Stimulated activated CD8-positive, alpha-beta memory T cell treated with anti-CD3 and anti-CD28 coated beads, Interleukin-15, amount 100 ng/mL, for 1 hour (primary cell): ENCODE results near the gene ECEL1.
"Not testable (repeated sequence)": the region's sequence is repeated elsewhere in the genome, so short reads cannot be mapped to it uniquely, and the experiment has no call there.

Source experiments
- DNase-seq: peaks from one replicate; pipeline ENCODE4 v3.0.0-alpha.2; 2020; ENCODE audit warnings: low read depth

The ECEL1 gene

DNA sequence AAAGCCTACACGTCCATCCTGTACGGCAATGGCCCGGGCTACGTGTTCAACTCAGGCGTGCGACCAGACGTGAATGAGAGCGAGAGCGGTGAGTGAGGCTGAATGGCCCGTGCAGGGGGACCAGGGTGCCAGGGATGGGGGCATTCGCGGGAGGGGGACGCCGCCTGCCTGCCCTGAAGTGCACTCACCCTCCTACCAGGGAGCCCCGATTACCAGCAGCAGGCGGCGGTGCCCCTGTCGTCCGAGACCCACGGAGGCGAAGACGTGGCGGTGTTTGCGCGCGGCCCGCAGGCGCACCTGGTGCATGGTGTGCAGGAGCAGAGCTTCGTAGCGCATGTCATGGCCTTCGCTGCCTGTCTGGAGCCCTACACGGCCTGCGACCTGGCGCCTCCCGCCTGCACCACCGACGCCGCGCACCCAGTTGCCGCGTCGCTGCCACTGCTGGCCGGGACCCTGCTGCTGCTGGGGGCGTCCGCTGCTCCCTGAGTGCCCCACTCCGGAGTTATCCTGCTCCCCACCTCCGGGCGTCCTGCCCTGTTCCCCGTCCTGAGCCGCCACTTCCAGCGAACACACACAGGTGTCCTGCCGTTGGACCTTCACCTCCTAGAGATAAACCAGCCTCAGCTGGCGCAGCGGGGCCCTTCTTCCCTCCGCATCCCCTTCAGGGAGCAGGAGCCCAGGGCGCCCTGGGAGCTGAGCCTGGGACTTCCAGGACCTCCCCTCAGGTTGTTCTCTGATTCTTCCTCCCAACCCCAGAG, 28.8 kb downstream of the ECEL1 start:
- no peak for DNase-seq

DNA sequence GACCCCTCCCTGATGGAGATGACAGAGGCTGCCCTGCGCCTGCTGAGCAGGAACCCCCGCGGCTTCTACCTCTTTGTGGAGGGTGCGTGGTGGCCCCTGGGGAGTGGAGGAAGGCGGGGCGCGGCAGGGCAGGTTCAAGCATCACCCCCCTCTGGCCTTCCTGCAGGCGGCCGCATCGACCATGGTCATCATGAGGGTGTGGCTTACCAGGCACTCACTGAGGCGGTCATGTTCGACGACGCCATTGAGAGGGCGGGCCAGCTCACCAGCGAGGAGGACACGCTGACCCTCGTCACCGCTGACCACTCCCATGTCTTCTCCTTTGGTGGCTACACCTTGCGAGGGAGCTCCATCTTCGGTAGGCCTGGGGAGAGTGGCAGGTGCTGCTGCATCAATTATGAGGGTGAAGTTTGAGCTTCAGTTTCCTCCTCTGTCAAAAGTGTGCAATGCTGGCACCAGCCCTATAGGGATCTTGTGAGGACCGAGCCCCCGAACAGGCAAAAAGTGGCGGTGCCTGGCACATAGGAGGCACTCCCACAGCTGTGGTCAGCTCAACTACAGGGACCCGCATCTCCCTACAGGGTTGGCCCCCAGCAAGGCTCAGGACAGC, 29.5 kb downstream of the ECEL1 start:
- DNase-seq, result no peak

DNA sequence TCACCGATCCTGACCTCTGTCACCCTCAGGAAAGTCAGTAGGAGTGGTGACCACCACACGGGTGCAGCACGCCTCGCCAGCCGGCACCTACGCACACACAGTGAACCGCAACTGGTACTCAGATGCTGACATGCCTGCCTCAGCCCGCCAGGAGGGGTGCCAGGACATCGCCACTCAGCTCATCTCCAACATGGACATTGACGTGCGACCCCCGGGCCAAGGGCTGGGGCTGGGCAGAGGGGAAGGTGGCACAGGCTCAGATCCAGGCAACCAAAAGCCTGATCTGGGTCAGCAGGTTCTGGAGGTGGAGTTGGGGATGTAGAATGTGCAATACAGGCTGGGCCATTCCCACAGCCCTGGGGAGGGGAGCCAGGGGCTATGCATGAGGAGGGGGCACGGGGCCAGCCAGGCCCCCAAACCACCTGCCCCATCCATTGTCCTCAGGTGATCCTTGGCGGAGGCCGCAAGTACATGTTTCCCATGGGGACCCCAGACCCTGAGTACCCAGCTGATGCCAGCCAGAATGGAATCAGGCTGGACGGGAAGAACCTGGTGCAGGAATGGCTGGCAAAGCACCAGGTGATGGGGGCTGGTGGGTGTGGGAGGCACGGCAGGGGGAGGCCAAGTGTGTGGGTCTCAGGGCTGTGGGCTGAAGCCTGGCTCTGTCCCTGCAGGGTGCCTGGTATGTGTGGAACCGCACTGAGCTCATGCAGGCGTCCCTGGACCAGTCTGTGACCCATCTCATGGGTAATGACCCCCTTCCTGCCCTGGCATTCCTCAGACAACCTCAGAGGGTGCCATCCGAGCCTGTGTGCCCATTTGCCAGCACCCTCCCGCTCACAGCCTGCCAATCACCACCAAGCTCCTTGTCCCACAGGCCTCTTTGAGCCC, 30.3 kb downstream of the ECEL1 start:
- no peak for DNase-seq

DNA sequence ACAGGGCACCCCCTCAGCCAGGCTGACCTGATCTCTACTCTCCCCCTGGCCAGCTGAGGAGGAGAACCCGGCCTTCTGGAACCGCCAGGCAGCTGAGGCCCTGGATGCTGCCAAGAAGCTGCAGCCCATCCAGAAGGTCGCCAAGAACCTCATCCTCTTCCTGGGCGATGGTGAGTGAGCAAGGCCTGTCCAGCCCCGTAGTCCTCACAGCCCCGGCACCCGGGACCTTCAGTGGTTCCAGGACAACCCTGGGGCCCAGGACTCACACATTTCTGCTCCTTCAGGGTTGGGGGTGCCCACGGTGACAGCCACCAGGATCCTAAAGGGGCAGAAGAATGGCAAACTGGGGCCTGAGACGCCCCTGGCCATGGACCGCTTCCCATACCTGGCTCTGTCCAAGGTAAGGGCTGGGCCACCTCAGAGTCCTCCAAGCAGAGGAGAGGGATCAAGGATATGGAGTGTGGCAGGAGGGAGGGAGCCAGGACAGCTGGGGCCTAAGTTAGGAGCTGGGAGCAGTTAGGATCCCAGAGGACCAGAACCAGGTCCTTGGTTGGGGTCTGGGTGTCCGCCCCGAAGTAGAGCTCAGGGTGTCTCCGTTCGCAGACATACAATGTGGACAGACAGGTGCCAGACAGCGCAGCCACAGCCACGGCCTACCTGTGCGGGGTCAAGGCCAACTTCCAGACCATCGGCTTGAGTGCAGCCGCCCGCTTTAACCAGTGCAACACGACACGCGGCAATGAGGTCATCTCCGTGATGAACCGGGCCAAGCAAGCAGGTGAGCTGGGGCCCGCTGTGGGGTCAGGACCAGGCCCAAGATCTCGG, 31.1 kb downstream of the ECEL1 start:
- DNase-seq, result no peak

DNA sequence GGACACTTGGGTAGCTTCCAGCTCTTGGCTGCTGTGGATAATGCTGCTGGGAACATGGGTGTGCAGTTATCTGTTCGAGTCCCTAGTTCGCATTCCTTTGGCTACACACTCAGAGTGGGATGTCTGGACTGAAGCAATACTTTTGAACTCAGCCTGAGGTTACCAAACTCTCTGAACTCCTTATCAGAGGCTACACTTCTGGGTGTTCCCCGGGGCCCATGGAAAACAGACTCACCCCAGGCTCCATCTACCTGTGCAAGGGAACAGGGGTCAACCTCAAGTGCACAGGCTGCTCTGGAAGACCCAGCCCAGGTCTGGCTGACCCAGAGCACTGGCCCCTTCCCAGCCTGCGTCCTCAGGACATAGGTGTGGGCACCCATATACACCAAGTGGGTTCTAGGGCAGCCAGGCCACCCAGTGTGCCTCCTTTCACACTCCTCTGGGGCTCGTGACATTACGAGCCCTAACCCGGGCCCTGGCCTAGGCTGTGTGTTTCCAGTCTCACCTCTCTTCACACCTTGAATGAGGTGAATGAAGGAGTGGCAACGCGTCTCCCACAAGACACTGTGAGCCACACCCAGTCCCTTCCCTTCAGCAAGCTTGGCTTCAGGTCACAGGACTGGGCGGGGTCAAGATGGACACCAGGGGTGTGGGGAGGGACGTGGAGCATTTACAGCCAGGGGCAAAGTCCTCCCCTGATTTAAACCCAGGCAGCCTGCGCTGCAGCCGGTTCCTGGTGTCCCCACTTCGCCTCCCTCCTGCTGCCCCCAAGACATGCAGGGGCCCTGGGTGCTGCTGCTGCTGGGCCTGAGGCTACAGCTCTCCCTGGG, 32.0 kb downstream of the ECEL1 start, which contains the start of gene ALPI:
Gene ALPI (plus strand): TSS at position 728 of the 830 bp plus-strand sequence. CDS start 47 bp downstream, at position 775.
- no peak for DNase-seq

DNA sequence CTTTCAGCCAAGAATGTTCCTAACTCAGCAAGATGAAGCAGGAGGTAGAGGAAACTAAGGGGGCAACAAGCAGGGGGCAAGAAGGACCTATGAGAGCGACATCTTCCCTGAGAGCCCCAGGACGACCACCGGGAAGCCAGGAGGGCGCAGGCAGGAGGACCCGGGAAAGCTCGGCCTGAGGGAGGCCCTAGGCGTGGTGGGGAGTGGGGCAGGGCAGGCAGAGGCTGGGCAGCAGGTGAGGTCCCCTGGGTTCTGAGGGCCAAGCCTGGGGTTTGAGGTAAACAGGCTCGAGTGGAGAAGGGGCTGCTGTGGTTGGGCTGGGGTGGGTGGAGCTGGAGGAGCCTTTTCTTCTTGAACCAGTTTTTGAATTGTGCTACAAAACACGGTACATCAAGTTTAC, 33.0 kb downstream of the ECEL1 start:
- DNase-seq, result no peak

DNA sequence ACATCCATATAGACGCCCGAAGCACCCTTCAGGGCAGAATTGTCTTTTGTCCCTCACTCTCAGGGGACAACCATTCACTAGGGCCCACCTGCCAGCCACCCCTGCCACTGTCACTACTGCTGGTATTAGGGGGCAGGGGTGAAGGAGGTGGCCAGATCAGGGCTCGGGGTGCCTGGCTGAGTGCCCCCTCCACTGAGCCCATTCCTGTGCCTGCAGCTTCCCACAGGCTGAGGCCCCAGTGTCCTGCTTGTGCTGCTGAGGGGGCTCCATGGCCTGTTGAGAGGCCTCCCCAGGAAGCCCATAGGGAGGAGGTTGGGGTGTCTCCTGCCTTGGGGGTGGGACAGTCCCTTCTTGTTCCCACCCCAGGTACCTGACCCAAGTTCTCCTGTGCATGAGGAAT, 36.0 kb downstream of the ECEL1 start:
- DNase-seq, result not testable (repeated sequence)

DNA sequence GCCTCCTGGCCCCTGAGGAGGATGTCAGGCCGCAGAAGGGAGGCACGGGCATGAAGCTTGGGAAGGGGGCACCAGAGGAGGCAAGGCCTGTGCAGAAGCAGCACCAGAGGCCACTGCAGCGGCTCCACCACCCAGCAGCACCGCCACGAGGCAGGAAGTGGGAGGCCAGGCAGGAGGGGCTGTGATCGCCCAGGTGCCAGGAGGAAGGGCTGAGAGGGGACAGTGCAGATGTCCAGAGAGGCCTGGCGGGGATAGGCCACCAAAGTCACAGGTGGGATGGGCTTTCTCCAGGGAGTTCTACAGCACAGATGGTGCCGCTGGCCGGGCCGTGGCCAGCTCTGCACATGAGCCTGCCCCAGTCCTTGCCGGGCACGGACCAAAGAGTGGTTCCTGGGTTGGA, 37.7 kb downstream of the ECEL1 start:
- no peak for DNase-seq

DNA sequence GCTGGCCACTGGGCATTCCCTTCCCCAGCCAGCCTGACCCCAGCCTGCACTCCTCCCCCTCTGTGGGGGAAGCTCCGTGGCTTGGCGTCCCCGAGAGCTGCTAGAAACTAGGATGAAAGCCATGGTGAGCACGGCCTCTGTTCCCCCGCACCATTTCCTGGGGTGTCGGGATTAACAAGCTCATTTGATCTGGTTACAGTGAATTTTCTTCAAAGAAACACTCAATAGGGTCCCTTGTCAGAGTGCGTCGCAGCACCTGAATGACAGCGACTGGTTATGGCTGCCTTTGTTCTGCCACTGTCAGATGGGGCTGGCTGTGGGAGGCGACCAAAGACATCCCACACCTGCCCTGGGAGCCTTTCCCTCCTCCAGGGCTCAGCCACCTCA, 39.3 kb downstream of the ECEL1 start:
- no peak for DNase-seq

DNA sequence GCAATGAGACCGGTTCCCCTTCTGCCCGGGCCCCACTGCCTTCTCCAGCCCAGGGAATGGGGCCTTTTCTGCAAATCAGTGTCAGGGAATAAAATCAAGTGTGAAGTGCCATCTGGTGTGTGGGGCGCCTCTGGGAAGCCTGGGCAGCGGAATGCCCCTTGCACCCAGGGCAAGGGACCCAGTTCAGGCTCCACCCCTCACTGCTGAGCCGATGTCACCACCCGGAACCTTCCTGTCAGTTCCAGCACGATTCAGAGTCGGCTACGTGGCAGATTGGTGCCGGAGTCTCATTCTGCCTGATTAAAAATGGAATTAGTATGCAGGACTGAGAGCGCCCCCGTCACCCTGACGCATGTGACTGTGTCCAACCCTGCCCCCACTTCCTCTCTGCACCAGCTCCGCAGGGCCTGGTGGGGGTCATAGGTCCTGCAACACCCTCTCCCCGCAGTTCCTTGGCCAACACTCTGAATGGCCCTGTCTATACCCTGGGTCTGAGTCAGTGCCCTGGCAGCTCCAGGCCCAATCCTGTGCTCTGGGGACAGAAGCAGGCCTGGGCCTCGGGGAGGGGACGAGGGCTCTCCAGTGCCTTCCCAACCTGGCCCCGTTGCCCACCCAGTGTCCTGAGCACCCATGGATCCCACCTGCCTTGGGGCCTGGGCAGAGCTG, 39.9 kb downstream of the ECEL1 start:
- no peak for DNase-seq

DNA sequence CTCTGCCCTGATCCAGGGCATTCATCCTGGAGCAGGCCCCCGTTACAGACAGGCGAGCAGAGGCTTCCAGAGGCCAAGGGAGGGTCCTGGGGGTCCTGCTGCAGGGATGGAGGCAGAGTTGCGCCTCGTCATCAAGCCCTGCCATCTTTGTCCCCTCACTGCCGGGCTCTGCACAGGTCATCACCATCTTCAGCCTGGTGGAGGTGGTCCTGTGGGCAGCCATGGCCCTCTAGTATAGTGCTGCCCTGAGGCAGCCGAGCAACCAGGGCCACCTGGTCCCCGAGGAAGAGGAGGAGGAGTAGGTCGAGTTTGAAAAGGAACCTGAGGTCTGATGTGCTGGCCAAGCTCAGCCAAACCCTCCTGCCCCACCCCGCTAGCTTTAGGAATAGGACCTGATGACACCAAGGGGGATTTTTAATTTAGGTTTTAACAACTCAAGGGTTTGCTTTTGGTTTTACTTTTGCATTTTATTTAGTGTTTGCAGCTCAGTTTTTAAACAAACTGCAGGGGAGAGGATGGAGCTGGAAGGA, 40.5 kb downstream of the ECEL1 start:
- no peak for DNase-seq

DNA sequence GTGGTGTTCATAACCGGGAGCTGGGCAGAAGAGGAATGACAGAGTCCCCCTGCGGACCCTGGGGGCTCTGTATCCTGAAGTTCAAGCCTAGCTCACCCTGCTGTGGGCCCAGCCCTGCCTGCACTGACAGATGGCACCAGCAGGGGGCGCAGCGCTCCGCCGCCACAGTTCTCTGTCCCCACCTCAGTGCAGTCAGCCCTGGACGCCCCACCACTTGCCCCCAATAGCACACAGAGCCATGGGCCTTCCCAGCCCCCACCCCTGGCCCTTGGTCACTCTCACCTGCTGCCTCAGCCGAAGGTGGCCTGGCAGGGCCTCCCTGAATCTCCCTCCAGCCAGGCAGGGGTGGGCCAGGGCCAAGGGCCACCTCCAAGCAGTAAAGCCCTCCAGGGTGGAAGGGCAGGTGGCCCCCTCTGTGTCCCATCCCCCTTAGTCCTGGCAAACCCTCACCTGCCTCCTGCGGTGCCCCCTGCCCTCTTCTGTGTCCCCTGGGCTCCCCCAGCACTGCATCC, 41.3 kb downstream of the ECEL1 start:
- not testable (repeated sequence) for DNase-seq

DNA sequence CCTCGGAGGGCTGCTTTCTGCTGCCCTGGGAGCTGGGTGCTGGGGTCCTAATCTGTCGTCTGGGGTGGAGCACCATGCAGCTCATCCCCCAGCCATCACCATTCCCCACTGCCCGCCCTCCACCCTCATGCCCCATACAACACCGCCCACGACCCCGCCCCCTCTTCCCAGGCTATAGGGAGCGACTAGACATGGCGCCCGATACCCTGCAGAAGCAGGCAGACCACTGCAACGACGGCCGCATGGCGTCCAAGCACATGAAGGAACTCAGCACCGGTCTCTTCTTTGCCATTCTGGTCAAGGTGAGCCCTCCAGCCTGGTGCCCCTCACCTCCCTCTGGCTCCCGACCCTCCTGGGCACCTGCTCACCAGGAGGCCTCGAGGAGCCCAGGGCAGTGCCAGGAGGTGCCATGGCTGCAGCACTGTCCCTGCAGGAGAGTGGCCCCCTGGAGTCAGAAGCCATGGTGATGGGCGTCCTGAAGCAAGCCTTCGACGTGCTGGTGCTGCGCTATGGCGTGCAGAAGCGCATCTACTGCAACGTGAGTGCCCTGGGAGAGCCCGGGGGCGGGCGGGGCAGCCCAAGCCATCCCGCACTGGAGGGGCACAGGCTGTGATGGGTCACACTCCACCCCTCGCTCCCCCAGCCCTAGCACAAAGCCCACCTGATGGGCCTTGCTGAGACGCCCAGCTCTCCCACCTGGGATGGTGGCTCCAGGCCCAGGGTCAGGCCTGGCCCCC, 42.3 kb downstream of the ECEL1 start:
- DNase-seq, result not testable (repeated sequence)

DNA sequence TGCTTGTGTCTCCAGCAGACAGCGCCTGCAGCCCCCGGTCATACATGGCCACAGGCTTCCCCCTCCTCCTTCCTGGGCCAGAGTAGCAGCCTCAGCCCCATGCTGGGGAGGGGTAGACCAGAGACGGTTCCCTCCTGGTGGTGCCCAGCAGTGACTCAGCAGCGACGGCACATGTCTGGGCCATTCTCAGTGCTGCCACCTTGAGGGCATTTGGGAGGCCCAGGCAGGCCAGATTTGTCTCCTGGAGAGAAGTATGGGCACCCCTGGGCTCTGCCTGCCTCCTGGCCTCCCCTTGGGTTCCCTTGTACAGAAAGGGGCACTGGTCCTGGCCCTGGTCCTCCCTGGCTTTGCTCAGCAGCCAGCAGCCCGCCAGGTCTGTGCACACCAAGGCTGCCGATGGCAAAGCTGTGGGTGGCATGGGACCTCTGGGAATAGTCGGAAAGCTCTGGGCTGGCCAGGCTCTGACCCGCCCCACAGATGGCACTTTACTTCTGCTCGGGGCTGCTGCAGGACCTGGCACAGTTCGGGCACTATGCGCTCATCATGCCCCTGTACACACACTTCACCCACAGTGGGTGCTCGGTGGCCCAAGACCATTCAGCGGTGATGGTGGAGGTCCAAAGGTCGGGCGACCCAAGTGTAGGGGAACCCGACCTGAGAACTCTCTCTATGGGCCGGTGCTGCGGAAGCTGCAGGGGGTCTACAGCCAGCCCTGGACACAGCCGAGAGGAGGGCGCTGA, 43.1 kb downstream of the ECEL1 start:
- peak; percentile 28 for DNase-seq

DNA sequence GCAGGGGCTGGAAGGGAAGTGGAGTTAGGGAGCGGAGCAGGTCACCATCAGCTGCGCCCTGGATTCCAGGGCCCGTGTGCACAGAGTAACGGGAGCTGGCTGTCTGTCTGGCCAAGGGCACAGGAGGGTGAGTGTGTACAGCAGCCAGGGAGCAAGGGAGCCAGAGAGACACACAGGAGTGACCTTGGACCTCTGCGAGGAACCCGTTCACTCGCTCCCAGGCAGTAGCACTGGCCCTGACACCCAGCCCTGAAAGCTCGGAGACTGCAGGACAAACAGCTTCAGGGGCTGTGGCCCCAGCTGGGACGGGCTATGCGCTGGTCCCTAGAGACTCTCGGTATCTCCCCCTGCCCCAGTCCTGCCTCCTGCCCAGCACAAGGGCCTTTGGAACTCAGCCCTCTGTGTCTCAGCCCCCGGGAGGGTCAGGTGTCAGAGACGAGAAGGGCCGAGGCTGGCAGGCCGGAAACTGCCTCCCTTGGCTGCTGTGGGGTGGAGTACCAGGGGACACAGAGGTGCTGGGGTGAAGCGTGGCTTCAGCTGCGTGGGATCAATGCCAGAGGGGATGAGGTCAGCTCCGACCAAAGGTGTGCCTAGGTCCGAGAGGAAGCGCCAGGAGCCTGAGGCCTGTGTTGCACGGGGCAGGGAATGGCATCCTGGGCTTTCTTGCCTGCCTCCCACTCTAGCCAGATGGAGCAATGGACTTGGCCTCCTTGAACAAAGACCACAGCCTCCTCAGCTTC, 43.8 kb downstream of the ECEL1 start:
- DNase-seq, result not testable (repeated sequence)

DNA sequence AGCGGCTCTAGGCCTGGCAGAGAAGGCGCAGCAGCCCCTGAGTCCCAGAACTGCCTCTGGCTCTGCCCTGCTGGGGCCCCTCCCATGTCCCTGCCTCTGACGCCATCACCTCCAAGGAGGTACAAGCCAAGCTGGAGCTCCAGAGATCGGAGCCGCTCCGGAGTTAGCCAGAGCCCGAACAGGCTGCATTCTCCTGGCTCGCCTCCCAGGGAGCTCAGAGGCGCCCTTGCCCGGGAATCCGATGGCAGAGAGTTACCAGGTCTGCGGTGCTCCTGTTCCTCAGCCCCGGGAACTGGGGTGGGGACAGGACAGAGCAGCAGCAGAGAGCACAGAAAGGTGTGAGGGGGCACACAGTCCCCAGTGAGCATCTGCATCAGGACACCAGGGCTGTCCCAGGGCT, 44.6 kb downstream of the ECEL1 start:
- not testable (repeated sequence) for DNase-seq

DNA sequence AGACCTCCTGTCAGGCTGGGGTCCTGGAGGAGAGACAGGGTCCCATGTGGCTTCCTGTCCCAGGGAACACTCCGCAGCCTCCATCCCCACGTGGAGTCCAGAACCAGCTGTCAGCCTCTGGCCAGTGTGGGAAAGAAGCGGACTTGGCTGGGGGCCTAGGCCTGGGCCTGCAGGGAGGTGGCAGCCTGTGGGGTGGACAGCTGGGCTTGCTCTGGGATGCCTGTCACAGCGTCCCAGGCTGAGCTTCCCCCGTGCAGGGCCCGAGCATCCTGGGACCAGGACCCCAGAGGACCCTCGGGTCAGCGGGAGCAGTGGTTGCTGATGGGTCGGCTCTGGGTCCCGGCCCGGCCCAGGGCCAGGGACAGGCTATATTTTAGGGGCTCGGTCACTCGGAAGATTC, 45.2 kb downstream of the ECEL1 start:
- DNase-seq, result not testable (repeated sequence)

DNA sequence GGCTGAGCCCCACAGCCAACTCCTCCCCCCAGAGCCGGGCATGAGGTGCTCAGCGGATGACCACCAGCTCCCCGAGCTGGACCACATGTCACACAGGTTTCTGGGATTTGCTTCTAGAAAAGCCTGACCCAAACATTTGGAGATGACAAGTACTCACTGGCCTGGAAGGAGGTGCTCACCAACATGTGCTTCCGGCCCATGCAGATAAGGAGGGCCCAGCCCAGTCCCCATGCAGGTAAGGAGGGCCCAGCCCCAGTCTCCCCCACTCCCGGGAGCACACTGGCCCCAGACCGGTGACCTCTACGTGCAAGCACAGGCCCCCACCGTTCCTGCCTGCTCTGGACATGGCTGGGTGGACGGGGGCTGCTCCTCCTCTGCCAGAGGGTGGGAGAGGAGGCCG, 45.7 kb downstream of the ECEL1 start:
- not testable (repeated sequence) for DNase-seq
